ENCODE results near the gene ZNF880. TPM values are rescaled to one million over a fixed set of nuclear protein-coding genes. Genes with fewer than 3 reads are reported as not detected.

The ZNF880 gene
- total and polyA plus RNA-seq, 2 of the 8 experiments (the other 6 are each of a cell fraction or from before 2014, with no cell fraction given), result 11.4 to 25.9 TPM

GRCh38 chr19:52410276-52410675 lies 40.6 kb downstream of the ZNF880 start:
- CTCF ChIA-PET (ENCODE audit: partially characterized antibody), result no interaction called here
- Histone ChIP-seq H2BK20ac (ENCODE audit: low read length) (no peak overlapping the region), H3K27ac (ENCODE audit: low read depth, low read length) (no peak overlapping the region), H3K4ac (replicated peaks; ENCODE audit: insufficient read length, low read depth, low read length) (no peak overlapping the region), H3K4me3 (ENCODE audit: extremely low read depth in 1 of 4, insufficient read depth in 2 of 4, low read depth in 3 of 4, low read length in 4 of 4) (no peak overlapping the region), H3K4me2 (ENCODE audit: insufficient read depth in 1 of 2, low read depth in 2 of 2, low read length in 2 of 2) (no peak overlapping the region), H2BK5ac (ENCODE audit: low read depth, low read length) (no peak overlapping the region), H4K20me1 (replicated peaks in 1 of 2; ENCODE audit: control insufficient read depth in 1 of 2, insufficient read depth in 2 of 2, low read length in 2 of 2) (no peaks in the 10 kb centered on the region), H3K18ac (ENCODE audit: extremely low read depth, low read length) (no peak overlapping the region), H3K36me3 (ENCODE audit: control insufficient read depth in 2 of 4, insufficient read depth in 4 of 4, low read length in 3 of 4) (peaks cover 0 to 45% (median 0%) of the 10 kb centered on the region in 4 experiments; a peak in 5 of 8 replicates), H2BK120ac (replicated peaks; ENCODE audit: low read depth, low read length) (no peak overlapping the region), H3K56ac (replicated peaks; ENCODE audit: insufficient read length, low read depth, low read length) (no peak overlapping the region), H3K23ac (ENCODE audit: insufficient read length) (no peak overlapping the region), H3K14ac (ENCODE audit: insufficient read length) (no peak overlapping the region), H3K9me3 (ENCODE audit: insufficient read depth in 2 of 2, low read depth in 1 of 2, low read length in 1 of 2) (peaks cover 30 to 47% of the 10 kb centered on the region in 2 experiments), H3K79me2 (ENCODE audit: control insufficient read depth in 1 of 2, insufficient read depth in 2 of 2, low read length in 2 of 2) (no peaks in the 10 kb centered on the region), H3K9ac (replicated peaks in 1 of 4; ENCODE audit: extremely low read depth in 1 of 4, low read depth in 3 of 4, low read length in 3 of 4) (no peak overlapping the region), H3K27me3 (replicated peaks in 1 of 4; ENCODE audit: control insufficient read depth in 3 of 4, extremely low read depth in 1 of 4, insufficient read depth in 3 of 4, low read length in 3 of 4) (no peaks in the 10 kb centered on the region), H4K91ac (replicated peaks; ENCODE audit: insufficient read length, low read length) (no peak overlapping the region), H2AFZ (ENCODE audit: low read length) (no peak overlapping the region), H3K23me2 (ENCODE audit: low read depth, low read length) (no peaks in the 10 kb centered on the region), H4K5ac (ENCODE audit: insufficient read length, low read depth, low read length) (no peak overlapping the region), H2BK15ac (ENCODE audit: low read length) (no peak overlapping the region), H3K4me1 (replicated peaks in 1 of 4; ENCODE audit: control insufficient read depth in 3 of 4, insufficient read depth in 4 of 4, low read length in 3 of 4) (no peaks in the 10 kb centered on the region), H3K79me1 (ENCODE audit: low read depth, low read length) (no peaks in the 10 kb centered on the region), H4K8ac (ENCODE audit: extremely low read depth, insufficient read depth, low read length) (no peak overlapping the region; the same call in 1 of the 2 replicates), H2AK5ac (ENCODE audit: low read depth, low read length) (no peak overlapping the region), H2BK12ac (ENCODE audit: low read depth, low read length) (no peak overlapping the region)
- TF ChIP-seq CHD1 (IDR thresholded peaks at IDR 0.05; ENCODE audit: low read depth, low read length) (no peak), RXRA (IDR thresholded peaks at IDR 0.05; ENCODE audit: insufficient read depth, low read depth, low read length) (no peak), KDM5A (IDR thresholded peaks at IDR 0.05; ENCODE audit: low read length) (no peak), EGR1 (IDR thresholded peaks at IDR 0.05; ENCODE audit: borderline replicate concordance, low read depth, low read length) (no peak), CHD2 (IDR thresholded peaks at IDR 0.05; ENCODE audit: low read length) (no peak), CTCF (IDR thresholded peaks at IDR 0.05; ENCODE audit: control extremely low read depth in 1 of 3, insufficient read depth in 1 of 3, low read depth in 1 of 3, low read length in 3 of 3) (no peak), BCL11A (IDR thresholded peaks at IDR 0.05; ENCODE audit: low read depth in 2 of 2, low read length in 2 of 2) (no peak), RFX5 (IDR thresholded peaks at IDR 0.05; ENCODE audit: borderline replicate concordance, low read depth, low read length) (no peak), GABPA (IDR thresholded peaks at IDR 0.05; ENCODE audit: borderline replicate concordance, insufficient read depth, low read length) (no peak), RAD21 (IDR thresholded peaks at IDR 0.05 in 1 of 2, conservative IDR thresholded peaks at IDR 0.05 in 1 of 2; ENCODE audit: low read depth in 2 of 2, low read length in 2 of 2) (no peak)
- 93% methylated on average over 6 of the region's 6 CpGs; no CpG with 5 or more reads in 1 of the 2 experiments for WGBS, 2 experiments (ENCODE audit: extremely low coverage in 1 of 2, insufficient coverage in 1 of 2, insufficient read length in 1 of 2, insufficient replicate concordance in 2 of 2, low coverage in 1 of 2, low lambda C conversion rate in 2 of 2, missing lambda C conversion rate in 1 of 2)
- POLR2A ChIA-PET (ENCODE audit: partially characterized antibody), result no interaction called here
- no peak for FAIRE-seq
- no peak for DNase-seq (ENCODE audit: low read depth in 1 of 2, low spot score in 2 of 2)

All from H1 (cell line).